Activated effector memory CD4-positive, alpha-beta T cell treated with anti-CD3 and anti-CD28 coated beads, Interleukin-2, amount 50 U/mL, for 16 hours (primary cell): ENCODE data around the gene SPATA25.
"Not testable (repeated sequence)": the region's sequence is repeated elsewhere in the genome, so short reads cannot be mapped to it uniquely, and the experiment has no call there.

Source experiments
- DNase-seq: peaks from one replicate; pipeline ENCODE4 v3.0.0-alpha.2; 2020

The SPATA25 gene

GRCh38 chr20:45892828-45893500 lies 5.5 kb upstream of the SPATA25 start:
- DNase-seq = peak; percentile 78

- no peak for DNase-seq
These were observed 4.8 kb upstream of the SPATA25 start for GRCh38 chr20:45892049-45892825.

- DNase-seq = peak; percentile 94
These were observed 3.9 kb upstream of the SPATA25 start, which contains the start of the genes CTSA and NEURL2 for GRCh38 chr20:45890985-45891983. Gene CTSA (plus strand): TSS chr20:45891335. CDS start chr20:45891569, 234 bp downstream. Gene NEURL2 (minus strand): TSS chr20:45891208. CDS start chr20:45890991, 217 bp downstream.

- peak; percentile 79 for DNase-seq
These were observed 2.9 kb upstream of the SPATA25 start for GRCh38 chr20:45890077-45890984.

- DNase-seq = no peak
These were observed 1.3 kb upstream of the SPATA25 start for GRCh38 chr20:45888681-45889080.

- no peak for DNase-seq
These were observed 654 bp downstream of the SPATA25 start for GRCh38 chr20:45886590-45887345.

- DNase-seq = no peak
These were observed 4.3 kb downstream of the SPATA25 start for GRCh38 chr20:45883100-45883469.

GRCh38 chr20:45882469-45883099 lies 4.8 kb downstream of the SPATA25 start:
- no peak for DNase-seq

- DNase-seq = peak; percentile 99
These were observed 6.2 kb downstream of the SPATA25 start, which contains the start of gene ZSWIM1 for GRCh38 chr20:45880988-45881788. Gene ZSWIM1 (plus strand): TSS chr20:45881227. CDS start chr20:45882593, 1,366 bp downstream.

- DNase-seq = no peak
These were observed 9.2 kb downstream of the SPATA25 start for GRCh38 chr20:45878076-45878761.

- no peak for DNase-seq
These were observed 12.8 kb downstream of the SPATA25 start for GRCh38 chr20:45874576-45874975.

GRCh38 chr20:45874104-45874481 lies 13.3 kb downstream of the SPATA25 start:
- DNase-seq = not testable (repeated sequence)

GRCh38 chr20:45873409-45874103 lies 13.9 kb downstream of the SPATA25 start:
- DNase-seq = no peak

- no peak for DNase-seq
These were observed 14.8 kb downstream of the SPATA25 start for GRCh38 chr20:45872626-45873025.

- DNase-seq = no peak
These were observed 19.6 kb downstream of the SPATA25 start for GRCh38 chr20:45867819-45868176.

GRCh38 chr20:45867136-45867818 lies 20.1 kb downstream of the SPATA25 start:
- DNase-seq = no peak

GRCh38 chr20:45866454-45866853 lies 21.0 kb downstream of the SPATA25 start:
- no peak for DNase-seq
